Measurements from ENCODE around the gene EIF3L.
A peak's percentile ranks its signal among the peaks of the same experiment; 100 is the strongest.

- peak; percentile 25 for TF ChIP-seq CTCF (IDR thresholded peaks at IDR 0.05; ENCODE audit: poor library complexity, severe bottlenecking)
- no peak for TF ChIP-seq EP300 (conservative IDR thresholded peaks at IDR 0.05; ENCODE audit: poor library complexity, severe bottlenecking)
- no peak for TF ChIP-seq REST (IDR thresholded peaks at IDR 0.05; ENCODE audit: borderline replicate concordance)
- TF ChIP-seq POLR2AphosphoS5 (IDR thresholded peaks at IDR 0.05) = no peak
Measured at GRCh38 chr22:37822079-37822833, 27.0 kb upstream of the EIF3L start.
